CD4-positive, alpha-beta T cell (primary cell): ENCODE data around the gene ESRP2. TPM values are rescaled to one million over a fixed set of nuclear protein-coding genes. Genes with fewer than 3 reads are reported as not detected.
A peak's percentile ranks its signal among the peaks of the same experiment; 100 is the strongest.

Experiments used
- ATAC-seq: fragments of 200-7000 bp; cut with Tn5 transposase; one replicate; pipeline ENCODE4 v1.10.0; 2022; ENCODE audit warnings: mild to moderate bottlenecking; ENCODE audit not compliant: poor library complexity
- CTCF ChIA-PET: fragments of 350-600 bp; sonication (Branson Sonifier 250); formaldehyde crosslinking; loops from one replicate; lab custom pipeline; 2021; ENCODE audit warnings: antibody characterized with exemption, inconsistent platforms; lab: Charles Lee
- POLR2A ChIA-PET: fragments of 350-600 bp; sonication (Branson Sonifier 250); formaldehyde crosslinking; loops from one replicate; lab custom pipeline; 2021; ENCODE audit warnings: antibody characterized with exemption, inconsistent platforms; lab: Charles Lee
- DNase-seq, 14 experiments: peaks; one replicate each; pipeline ENCODE4 v3.0.0-alpha.2; 2013 to 2020; ENCODE audit warnings: mixed read lengths in 2 of 14
- H3K27ac ChIP-seq, 2 donors: one replicate each; pipeline versions ENCODE4 v1.5.1 to v1.7.0; 2013; ENCODE audit warnings: low read length in 2 of 2, low read depth in 1 of 2, mild to moderate bottlenecking in 1 of 2
- H3K27me3 ChIP-seq, 2 experiments: 1 replicate in 1 of 2; 2 replicates in 1 of 2; pipeline versions ENCODE4 v1.6.1 to v1.7.0; 2013; ENCODE audit warnings: low read length in 2 of 2, control low read depth in 1 of 2, mild to moderate bottlenecking in 1 of 2, moderate library complexity in 1 of 2; ENCODE audit not compliant: insufficient read depth in 2 of 2, control insufficient read depth in 1 of 2
- H3K36me3 ChIP-seq: one replicate; pipeline ENCODE4 v1.6.1; 2013; ENCODE audit warnings: low read length, control low read depth; ENCODE audit not compliant: insufficient read depth
- H3K4me1 ChIP-seq: one replicate; pipeline ENCODE4 v1.6.1; 2013; ENCODE audit warnings: low read length, control low read depth; ENCODE audit not compliant: insufficient read depth
- H3K4me3 ChIP-seq: one replicate; pipeline ENCODE4 v1.5.1; 2013; ENCODE audit warnings: mild to moderate bottlenecking, low read length, moderate library complexity
- H3K9me3 ChIP-seq, 2 experiments: 1 replicate in 1 of 2; 2 replicates in 1 of 2; pipeline versions ENCODE4 v1.6.1 to v1.7.0; 2013; ENCODE audit warnings: low read length in 2 of 2, mild to moderate bottlenecking in 2 of 2, control low read depth in 1 of 2, moderate library complexity in 1 of 2; ENCODE audit not compliant: control insufficient read depth in 1 of 2, insufficient read depth in 1 of 2
- H3K27ac Mint-ChIP-seq: one replicate; pipeline ENCODE4 v1.8.0; 2020; ENCODE audit warnings: mixed read lengths
- H3K27me3 Mint-ChIP-seq: one replicate; pipeline ENCODE4 v1.8.0; 2021; ENCODE audit warnings: mixed read lengths
- H3K36me3 Mint-ChIP-seq: one replicate; pipeline ENCODE4 v1.8.0; 2021; ENCODE audit warnings: low read depth, mixed read lengths
- H3K4me1 Mint-ChIP-seq: one replicate; pipeline ENCODE4 v1.8.0; 2021; ENCODE audit warnings: low read depth, mixed read lengths
- H3K4me3 Mint-ChIP-seq: one replicate; pipeline ENCODE4 v1.8.0; 2020; ENCODE audit warnings: mild to moderate bottlenecking, mixed read lengths
- H3K9me3 Mint-ChIP-seq: one replicate; pipeline ENCODE4 v1.8.0; 2020; ENCODE audit warnings: mixed read lengths
- CTCF ChIP-seq: fragments of 200-600 bp; IDR thresholded peaks from one replicate; pipeline ENCODE4 v1.8.0; 2022; ENCODE audit warnings: antibody characterized with exemption, mild to moderate bottlenecking
- intact Hi-C, 2 experiments: fragments of 100-400 bp; cut with DNase I in 1 of 2; cut with micrococcal nuclease in 1 of 2; formaldehyde crosslinking; loops; one replicate each; pipeline versions ENCODE4 v1.15.1 to v1.9.0; 2023 to 2025; cut with DNase I, micrococcal nuclease
- total RNA-seq, 174 experiments: library from RNA in 2 of 174; stranded (reverse) in 2 of 174; gene quantifications; one replicate each; pipeline ENCODE4 v1.2.3 and lab custom pipeline; 2021 to 2026

The ESRP2 gene
- total RNA-seq, 2 experiments from 2014 or later = not detected

- Mint-ChIP-seq H3K27me3 (no peaks in the 10 kb centered on the region), H3K4me1 (peaks cover 72% of the 10 kb centered on the region), H3K27ac (peak overlapping the region; percentile 87), H3K4me3 (peak overlapping the region; percentile 87), H3K36me3 (peaks cover 69% of the 10 kb centered on the region), H3K9me3 (no peaks in the 10 kb centered on the region)
- ChIA-PET CTCF (interaction anchor here (1.3 to 23.0 kb wide), 3 partner anchors 9 to 47 kb away, joined by 3 to 278 read pairs (median 4); partner anchors contain the start of gene SLC7A6), POLR2A (interaction anchor here (2.2 to 14.1 kb wide), 3 partner anchors 9 to 30 kb away, joined by 7 to 271 read pairs (median 151); partner anchors contain the start of genes PRMT7, SLC7A6 and SLC7A6OS)
- no peak for TF ChIP-seq CTCF
- peaks cover 32% of the 10 kb centered on the region for H3K36me3 ChIP-seq
- H3K27me3 ChIP-seq = no peaks in the 10 kb centered on the region
- ATAC-seq (peak; percentile 61), DNase-seq (peak in 8 of 14 experiments; percentile 28 to 66 (median 48))
- H3K4me3 ChIP-seq = no peak overlapping the region
- peaks cover 93% of the 10 kb centered on the region for H3K4me1 ChIP-seq
- no peaks in the 10 kb centered on the region for H3K9me3 ChIP-seq
- intact Hi-C loops = no loop called here
- H3K27ac ChIP-seq = peak overlapping the region; percentile 44 to 60
These were observed 45.6 kb upstream of the ESRP2 start for GRCh38 chr16:68281368-68282063.

DNA sequence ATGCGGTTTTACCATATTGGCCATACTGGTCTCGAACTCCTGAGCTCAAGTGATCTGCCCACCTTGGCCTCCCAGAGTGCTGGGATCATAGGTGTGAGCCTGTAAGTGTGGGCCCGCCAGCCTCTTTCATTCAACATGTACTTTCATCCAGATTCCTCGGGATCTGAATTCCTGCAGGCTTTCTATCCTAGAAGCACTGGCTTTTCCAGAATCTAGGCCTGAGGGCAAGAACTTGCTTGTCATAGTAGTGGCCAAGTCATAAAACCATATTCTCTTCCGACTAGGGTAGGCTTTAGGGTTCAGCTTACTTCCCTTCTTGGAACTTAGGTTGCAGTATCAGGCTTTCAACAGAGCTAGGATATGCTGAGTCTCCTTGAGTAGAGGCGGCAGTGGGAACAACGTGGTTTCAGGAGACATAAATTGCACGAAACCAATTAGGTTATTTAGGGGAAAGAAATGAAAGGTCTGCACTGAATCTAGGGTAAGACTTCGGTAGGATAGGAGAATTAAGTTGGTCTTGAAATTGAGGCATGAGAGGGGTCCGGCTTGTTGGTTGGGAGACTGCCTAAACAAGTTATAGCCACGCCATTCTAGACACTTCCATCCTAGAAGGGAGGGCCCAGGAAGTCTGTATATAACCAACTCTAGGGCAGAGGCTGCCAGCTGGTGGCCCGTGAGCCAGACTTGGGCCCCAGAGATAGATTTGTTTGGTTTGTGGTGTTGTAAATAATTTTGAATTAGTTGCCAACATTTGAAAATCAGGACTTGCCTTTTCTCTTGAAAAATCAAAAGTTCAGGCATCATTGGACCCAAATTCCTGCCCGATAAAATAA lies 44.0 kb upstream of the ESRP2 start:
- no peak for TF ChIP-seq CTCF
- ChIA-PET POLR2A (interaction anchor here (1.1 to 14.1 kb wide), 5 partner anchors 7 to 31 kb away, joined by 5 to 271 read pairs (median 7); partner anchors contain the start of genes PRMT7, SLC7A6 and SLC7A6OS), CTCF (interaction anchor here (0.6 to 23.0 kb wide), 5 partner anchors 8 to 49 kb away, joined by 3 to 278 read pairs (median 4); partner anchors contain the start of gene SLC7A6)
- ATAC-seq (no peak), DNase-seq (no peak)
- H3K27me3 ChIP-seq = no peaks in the 10 kb centered on the region
- intact Hi-C loops = no loop called here
- peak overlapping the region in 1 of 2 donors; percentile 42 for H3K27ac ChIP-seq
- peak overlapping the region; percentile 87 for H3K27ac Mint-ChIP-seq
- no peaks in the 10 kb centered on the region for H3K27me3 Mint-ChIP-seq
- no peaks in the 10 kb centered on the region for H3K9me3 ChIP-seq
- peak overlapping the region; percentile 78 for H3K4me3 Mint-ChIP-seq
- H3K4me1 Mint-ChIP-seq = peaks cover 73% of the 10 kb centered on the region
- H3K4me3 ChIP-seq = no peak overlapping the region
- H3K9me3 Mint-ChIP-seq = no peaks in the 10 kb centered on the region
- peaks cover 76% of the 10 kb centered on the region for H3K36me3 Mint-ChIP-seq
- H3K4me1 ChIP-seq = peaks cover 93% of the 10 kb centered on the region
- H3K36me3 ChIP-seq = peaks cover 35% of the 10 kb centered on the region

- peaks cover 71% of the 10 kb centered on the region for H3K36me3 Mint-ChIP-seq
These were observed 40.3 kb upstream of the ESRP2 start for GRCh38 chr16:68276223-68276622.

More at GRCh38 chr16:68276223-68276622, 40.3 kb upstream of the ESRP2 start:
- no peaks in the 10 kb centered on the region for H3K27me3 ChIP-seq
- peaks cover 93% of the 10 kb centered on the region for H3K4me1 ChIP-seq
- ATAC-seq (no peak), DNase-seq (no peak)
- no peak overlapping the region for H3K4me3 ChIP-seq
- peaks cover 73% of the 10 kb centered on the region for H3K4me1 Mint-ChIP-seq
- no peak for TF ChIP-seq CTCF
- intact Hi-C loops = loop anchor here in 1 of 2 experiments (1.0 kb wide), 2 partner anchors 11 to 34 kb away; partner anchors contain the start of gene SLC7A6OS
- peak overlapping the region; percentile 94 for H3K27ac Mint-ChIP-seq
- CTCF ChIA-PET = interaction anchor here (1.0 to 5.7 kb wide), 7 partner anchors 10 to 52 kb away, joined by 3 to 41 read pairs (median 7); partner anchors contain the start of genes PRMT7, SLC7A6 and SLC7A6OS
- peak overlapping the region; percentile 71 to 74 for H3K27ac ChIP-seq
- H3K36me3 ChIP-seq = peaks cover 30% of the 10 kb centered on the region
- H3K9me3 ChIP-seq = no peaks in the 10 kb centered on the region
- H3K4me3 Mint-ChIP-seq = peak overlapping the region; percentile 66
- POLR2A ChIA-PET = interaction anchor here (0.7 to 12.9 kb wide), 9 partner anchors 9 to 191 kb away, joined by 3 to 271 read pairs (median 4); partner anchors contain the start of genes NFATC3, PLA2G15, PRMT7 and SLC7A6
- no peaks in the 10 kb centered on the region for H3K9me3 Mint-ChIP-seq
- H3K27me3 Mint-ChIP-seq = no peaks in the 10 kb centered on the region
